ENCODE data around the gene PRMT1. TPM values are rescaled to one million over a fixed set of nuclear protein-coding genes. Genes with fewer than 3 reads are reported as not detected.

Gene PRMT1
- total RNA-seq, 4 donors from 2014 or later: 45.6 to 116 (median 70.3) TPM

- intact Hi-C loops (cut with DNase I; ENCODE audit: low total_unique reads) (no loop called here), in situ Hi-C loops (cut with MboI; ENCODE audit: low pct_ligation_motif_present in 1 of 4, low pct_unique_long_range_greater_than_20kb in 1 of 4, low sequenced_read_pairs in 3 of 4) (no loop called here)
- Histone ChIP-seq H3K27me3 (no peaks in the 10 kb centered on the region), H3K36me3 (no peaks in the 10 kb centered on the region), H3K27ac (no peak overlapping the region), H3K4me1 (peaks cover 16 to 30% (median 22%) of the 10 kb centered on the region in 4 donors), H3K9me3 (no peaks in the 10 kb centered on the region), H3K4me3 (no peak overlapping the region)
- DNase-seq: no peak
- WGBS, 2 donors (ENCODE audit: low coverage in 1 of 2): 93% methylated on average over 13 of the region's 13 CpGs; no CpG with 5 or more reads in 1 of the 2 donors
- TF ChIP-seq POLR2AphosphoS5 (IDR thresholded peaks at IDR 0.05) (no peak), CTCF (IDR thresholded peaks at IDR 0.05) (no peak), EP300 (IDR thresholded peaks at IDR 0.05; ENCODE audit: low read depth) (no peak), POLR2A (IDR thresholded peaks at IDR 0.05) (no peak)
Observed at GRCh38 chr19:49645995-49646394, 31.1 kb upstream of the PRMT1 start.

- no peak for TF ChIP-seq EP300 (IDR thresholded peaks at IDR 0.05; ENCODE audit: low read depth)
- TF ChIP-seq POLR2A (IDR thresholded peaks at IDR 0.05): no peak
- no peak for TF ChIP-seq POLR2AphosphoS5 (IDR thresholded peaks at IDR 0.05)
- no peak for TF ChIP-seq CTCF (IDR thresholded peaks at IDR 0.05)
Observed at GRCh38 chr19:49646586-49646985, 30.5 kb upstream of the PRMT1 start.

GRCh38 chr19:49651029-49651819, 25.8 kb upstream of the PRMT1 start:
- Histone ChIP-seq H3K4me1 (no peaks in the 10 kb centered on the region), H3K27me3 (no peaks in the 10 kb centered on the region), H3K27ac (no peak overlapping the region), H3K9me3 (no peaks in the 10 kb centered on the region), H3K36me3 (peaks cover 0 to 31% (median 14%) of the 10 kb centered on the region in 4 donors), H3K4me3 (no peak overlapping the region)
- TF ChIP-seq POLR2A (IDR thresholded peaks at IDR 0.05): no peak
- TF ChIP-seq EP300 (IDR thresholded peaks at IDR 0.05; ENCODE audit: low read depth): no peak
- TF ChIP-seq POLR2AphosphoS5 (IDR thresholded peaks at IDR 0.05): no peak
- no peak for TF ChIP-seq CTCF (IDR thresholded peaks at IDR 0.05)
- in situ Hi-C loops (cut with MboI; ENCODE audit: low pct_ligation_motif_present in 1 of 4, low pct_unique_long_range_greater_than_20kb in 1 of 4, low sequenced_read_pairs in 3 of 4): no loop called here
- 98% methylated on average over 53 of the region's 72 CpGs; no CpG with 5 or more reads in 1 of the 2 donors for WGBS, 2 donors (ENCODE audit: low coverage in 1 of 2)
- no peak for DNase-seq
- intact Hi-C loops (cut with DNase I; ENCODE audit: low total_unique reads): no loop called here

More at GRCh38 chr19:49646586-49646985, 30.5 kb upstream of the PRMT1 start:
- Histone ChIP-seq H3K4me1 (peaks cover 13 to 24% (median 18%) of the 10 kb centered on the region in 4 donors), H3K9me3 (no peaks in the 10 kb centered on the region), H3K27ac (no peak overlapping the region), H3K27me3 (no peaks in the 10 kb centered on the region), H3K36me3 (no peaks in the 10 kb centered on the region), H3K4me3 (no peak overlapping the region)
- in situ Hi-C loops (cut with MboI; ENCODE audit: low pct_ligation_motif_present in 1 of 4, low pct_unique_long_range_greater_than_20kb in 1 of 4, low sequenced_read_pairs in 3 of 4) (no loop called here), intact Hi-C loops (cut with DNase I; ENCODE audit: low total_unique reads) (no loop called here)
- WGBS, 2 donors (ENCODE audit: low coverage in 1 of 2): 90 to 94% methylated on average over 7 to 17 of the region's 17 CpGs
- no peak for DNase-seq

- TF ChIP-seq CTCF (IDR thresholded peaks at IDR 0.05): no peak
- no peak for TF ChIP-seq EP300 (IDR thresholded peaks at IDR 0.05; ENCODE audit: low read depth)
- no peak for TF ChIP-seq POLR2AphosphoS5 (IDR thresholded peaks at IDR 0.05)
- no peak for TF ChIP-seq POLR2A (IDR thresholded peaks at IDR 0.05)
- Histone ChIP-seq H3K9me3 (no peaks in the 10 kb centered on the region), H3K4me3 (no peak overlapping the region), H3K27ac (no peak overlapping the region), H3K27me3 (no peaks in the 10 kb centered on the region), H3K4me1 (no peaks in the 10 kb centered on the region), H3K36me3 (peaks cover 0 to 36% (median 16%) of the 10 kb centered on the region in 4 donors)
- WGBS, 2 donors (ENCODE audit: low coverage in 1 of 2): 97 to 98% methylated on average over 22 to 110 of the region's 110 CpGs
- intact Hi-C loops (cut with DNase I; ENCODE audit: low total_unique reads): no loop called here
- DNase-seq: no peak
- in situ Hi-C loops (cut with MboI; ENCODE audit: low pct_ligation_motif_present in 1 of 4, low pct_unique_long_range_greater_than_20kb in 1 of 4, low sequenced_read_pairs in 3 of 4): no loop called here
Observed at GRCh38 chr19:49651820-49652550, 25.1 kb upstream of the PRMT1 start.

All from transverse colon (tissue), 4 donors.